CD4-positive, alpha-beta T cell treated with Interleukin-4 for 4 hours (primary cell): ENCODE results near the gene ILF2.
"Not testable (repeated sequence)": the region's sequence is repeated elsewhere in the genome, so short reads cannot be mapped to it uniquely, and the experiment has no call there.

ENCODE experiments used
- DNase-seq: peaks from one replicate; pipeline ENCODE4 v3.0.0-alpha.2; 2020

The ILF2 gene

DNA sequence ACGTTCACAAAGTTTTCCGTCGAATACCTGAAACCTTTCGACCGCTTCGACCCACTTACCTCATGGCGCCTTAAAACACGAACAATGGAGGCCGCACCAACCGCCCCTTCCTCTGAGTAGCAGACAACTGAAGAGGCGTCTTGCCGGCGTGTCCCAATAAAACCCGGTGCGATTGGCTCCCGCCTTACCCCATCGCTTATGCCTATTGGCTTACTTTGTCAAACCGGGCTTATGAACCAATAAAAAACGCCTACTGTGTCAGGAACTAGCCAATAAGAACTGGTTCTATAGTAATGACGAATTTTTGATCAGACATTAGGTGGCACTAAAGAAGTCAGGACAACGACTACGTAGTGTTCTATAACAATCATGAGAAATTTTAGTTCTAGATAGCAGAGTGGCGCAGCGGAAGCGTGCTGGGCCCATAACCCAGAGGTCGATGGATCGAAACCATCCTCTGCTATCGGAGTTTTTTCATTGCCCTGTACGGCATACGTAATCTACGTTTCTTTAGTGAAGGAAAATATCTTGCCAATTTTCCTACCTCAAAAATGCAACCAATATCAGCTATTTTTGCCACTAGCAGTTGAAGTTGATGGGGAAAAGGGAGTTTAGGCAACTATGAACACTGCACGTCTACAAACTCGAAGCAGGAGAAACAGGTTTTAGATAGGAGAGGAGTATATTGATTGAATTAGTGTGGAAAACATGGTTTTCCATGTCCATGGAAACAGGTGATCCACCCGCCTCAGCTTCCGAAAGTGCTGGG, at the start of gene ILF2:
Gene ILF2, minus strand, starts transcription at position 135 of the 769 bp plus-strand sequence. Its CDS starts 71 bp downstream, at position 64.
- peak; percentile 100 for DNase-seq

- no peak for DNase-seq
Measured at GRCh38 chr1:153717330-153717729, 46.5 kb upstream of the ILF2 start.

GRCh38 chr1:153716211-153716610, 45.4 kb upstream of the ILF2 start:
- DNase-seq, result not testable (repeated sequence)

DNA sequence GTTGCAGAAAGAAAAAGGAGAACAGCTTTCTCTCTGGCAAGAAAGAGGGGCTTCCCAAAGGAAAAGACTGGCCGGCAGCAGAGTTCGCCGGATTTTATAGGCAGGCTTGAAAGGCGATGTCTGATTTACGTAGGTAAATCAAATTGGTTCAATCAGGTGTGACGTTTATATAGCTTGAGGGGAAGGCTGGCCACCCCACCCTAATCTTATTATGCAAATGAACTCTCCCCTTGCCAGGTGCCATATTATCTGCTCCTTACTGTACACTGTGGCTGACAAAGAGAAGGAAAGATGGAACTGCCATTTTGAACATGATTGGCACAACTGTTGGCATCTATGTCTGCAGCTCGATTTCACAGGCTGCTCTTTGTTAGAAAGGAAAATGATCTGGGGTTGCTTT, 40.2 kb upstream of the ILF2 start:
- DNase-seq, result no peak

GRCh38 chr1:153705484-153705883, 34.7 kb upstream of the ILF2 start:
- DNase-seq, result no peak

- DNase-seq, result no peak
Measured at GRCh38 chr1:153699768-153700167, 29.0 kb upstream of the ILF2 start.

GRCh38 chr1:153698923-153699714, 28.3 kb upstream of the ILF2 start:
- DNase-seq, result no peak

DNA sequence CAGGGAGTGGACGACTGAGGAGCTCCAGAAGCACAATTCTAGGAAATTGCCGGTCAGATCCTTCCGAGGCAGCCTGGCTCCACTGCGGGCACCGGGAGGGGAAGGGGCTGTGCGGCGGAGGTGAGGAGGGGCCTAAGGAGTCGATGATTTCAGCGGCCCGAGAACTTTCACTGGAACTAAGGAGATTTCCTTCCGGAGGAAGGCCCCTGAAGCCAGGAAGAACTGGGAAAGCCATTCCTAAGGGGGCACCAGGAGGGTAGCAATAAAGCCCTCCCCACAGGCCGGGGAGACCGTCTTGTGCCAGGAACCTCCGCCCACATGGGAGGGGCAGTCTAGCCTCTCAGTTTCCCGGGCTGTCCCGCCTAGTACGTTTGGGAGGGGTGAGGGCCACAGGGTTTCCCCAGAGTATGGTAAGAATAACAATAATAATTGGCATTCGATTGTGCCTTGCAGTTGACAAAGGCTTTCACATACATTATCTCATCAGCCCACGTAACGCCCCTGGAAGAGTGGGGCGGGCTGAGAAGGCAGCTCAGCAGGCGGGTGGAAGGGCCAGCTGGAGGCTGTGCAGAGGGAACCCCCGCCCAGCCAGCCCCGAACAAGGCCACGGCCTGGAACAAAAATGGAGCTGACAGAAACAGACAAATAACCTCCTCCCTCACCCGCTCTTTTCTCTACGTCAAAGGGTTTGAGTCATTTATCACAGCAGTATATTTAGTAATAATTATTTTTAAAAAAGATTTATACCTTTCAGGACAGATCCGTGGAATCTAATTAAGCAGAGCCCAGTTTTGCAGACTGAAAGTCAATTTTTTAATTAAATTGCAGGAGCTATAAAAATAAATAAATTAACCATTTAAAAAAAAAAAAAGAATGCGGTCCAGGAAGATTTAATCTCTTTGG, 27.5 kb upstream of the ILF2 start:
- DNase-seq, result no peak

DNA sequence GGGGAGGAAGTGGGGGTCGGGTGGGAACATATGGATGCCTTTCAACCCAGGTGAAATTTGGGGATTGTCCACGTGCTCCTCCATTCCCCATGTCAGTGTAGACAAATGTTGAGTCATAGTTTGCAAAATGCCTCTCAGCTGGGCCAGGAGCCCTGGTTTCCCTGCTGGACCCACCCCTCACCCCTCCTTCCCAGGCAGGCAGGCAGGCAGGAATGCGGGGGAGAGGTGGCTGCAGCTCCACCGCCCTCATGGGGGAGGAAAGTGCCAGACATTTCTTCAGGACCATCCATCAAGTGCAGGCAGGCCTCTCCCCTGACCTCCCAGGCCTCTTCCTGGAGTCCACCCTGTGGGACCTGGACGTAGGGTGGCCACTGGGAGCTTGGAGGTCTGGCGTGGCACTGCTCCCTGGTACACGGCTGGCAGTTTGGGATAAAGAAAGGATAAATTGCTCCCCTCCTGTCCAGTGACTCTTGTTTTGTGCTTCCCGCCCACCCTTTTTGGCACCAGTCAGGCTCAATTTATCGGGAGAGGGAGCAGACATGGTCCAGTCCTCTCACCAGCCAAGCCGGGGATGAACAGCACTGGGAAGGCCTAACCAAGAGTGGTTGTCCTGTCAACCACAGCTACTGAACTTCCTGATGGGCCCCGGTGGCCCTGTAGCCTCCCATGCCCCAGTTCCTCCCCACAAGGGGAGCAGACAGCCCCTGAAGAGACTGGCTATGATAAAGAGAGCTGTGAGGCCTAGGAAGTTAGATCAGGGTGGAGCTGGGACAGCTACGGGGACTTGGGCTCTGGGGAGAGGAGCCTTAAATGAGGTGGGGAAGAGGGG, 26.6 kb upstream of the ILF2 start:
- DNase-seq, result no peak

DNA sequence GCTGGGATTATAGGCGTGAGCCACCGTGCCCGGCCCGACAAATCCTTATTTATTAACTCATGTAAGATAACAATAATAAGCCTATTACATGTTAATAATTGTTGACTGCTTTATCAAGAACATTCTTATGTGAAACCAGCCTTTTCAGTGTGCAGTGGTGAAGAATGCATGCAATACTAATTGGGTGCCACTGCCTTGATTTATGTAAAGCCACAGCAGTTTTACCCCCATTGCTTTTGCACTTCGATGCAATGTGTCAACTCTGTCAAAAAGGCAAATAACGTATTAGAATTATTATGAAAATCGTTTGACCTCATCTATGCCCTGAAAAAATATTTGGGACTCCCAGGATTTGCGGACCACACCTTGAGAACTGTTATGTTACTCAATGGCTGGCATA, 25.9 kb upstream of the ILF2 start:
- no peak for DNase-seq

GRCh38 chr1:153693466-153693865, 22.7 kb upstream of the ILF2 start:
- no peak for DNase-seq

- DNase-seq, result no peak
Measured at GRCh38 chr1:153688736-153689328, 18.0 kb upstream of the ILF2 start.

DNA sequence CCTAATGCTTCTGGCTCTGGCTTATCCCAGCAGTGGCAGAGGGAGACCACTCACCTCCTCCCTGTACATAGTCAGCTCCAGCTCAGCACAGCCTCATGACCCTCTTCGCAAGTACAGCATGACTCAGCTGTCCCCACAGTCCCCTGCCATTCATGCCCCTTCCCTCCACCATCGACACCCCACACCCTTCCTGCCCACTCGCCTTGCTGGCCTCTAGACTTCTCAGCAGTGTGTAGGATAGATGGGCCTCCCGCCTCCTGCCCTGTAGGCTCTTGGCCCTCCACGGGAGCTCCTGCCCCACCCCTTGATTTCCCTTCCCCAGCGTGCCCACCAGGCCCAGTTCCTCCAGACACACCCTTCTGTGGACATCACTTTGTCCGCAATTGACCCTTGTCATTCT, 17.5 kb upstream of the ILF2 start:
- DNase-seq, result no peak

GRCh38 chr1:153687346-153688125, 16.7 kb upstream of the ILF2 start:
- no peak for DNase-seq

DNA sequence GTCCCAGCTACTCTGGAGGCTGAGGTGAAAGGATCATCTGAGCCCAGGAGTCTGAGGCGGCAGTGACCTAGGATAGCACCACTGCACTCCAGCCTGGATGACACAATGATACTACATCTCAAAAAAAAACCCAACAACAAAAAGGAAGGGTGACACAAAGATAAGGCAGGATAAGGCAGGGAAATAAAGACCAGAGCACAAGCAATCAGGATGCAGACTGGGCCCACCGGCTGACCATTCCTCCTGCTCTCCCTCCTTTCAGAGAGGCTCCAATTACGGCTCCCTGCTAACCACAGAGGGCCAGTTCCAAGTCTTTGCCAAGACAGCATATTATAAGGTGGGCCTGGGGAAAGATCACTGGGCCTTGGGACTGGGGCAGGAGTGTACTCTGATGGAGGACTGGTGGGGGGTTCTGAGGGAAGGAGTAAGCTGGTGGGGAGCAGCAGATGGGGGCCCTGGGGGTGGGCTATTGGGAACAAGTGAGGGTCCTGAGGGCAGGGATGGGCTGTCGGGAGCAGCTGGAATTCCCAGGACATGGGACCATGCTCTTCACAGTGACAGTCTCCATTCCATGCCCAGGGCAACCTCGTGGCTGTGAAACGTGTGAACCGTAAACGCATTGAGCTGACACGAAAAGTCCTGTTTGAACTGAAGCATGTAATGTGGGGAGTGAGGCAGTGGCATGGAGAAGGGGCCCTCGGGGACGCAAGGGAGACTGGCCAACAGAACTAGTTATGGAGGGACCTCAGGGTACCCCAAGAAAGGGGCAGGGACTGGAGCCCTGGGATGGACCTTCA, 14.9 kb upstream of the ILF2 start:
- DNase-seq, result no peak

- no peak for DNase-seq
Measured at GRCh38 chr1:153684892-153685291, 14.1 kb upstream of the ILF2 start.

GRCh38 chr1:153683854-153684253, 13.1 kb upstream of the ILF2 start:
- DNase-seq, result no peak

GRCh38 chr1:153682730-153683129, 11.9 kb upstream of the ILF2 start:
- no peak for DNase-seq

DNA sequence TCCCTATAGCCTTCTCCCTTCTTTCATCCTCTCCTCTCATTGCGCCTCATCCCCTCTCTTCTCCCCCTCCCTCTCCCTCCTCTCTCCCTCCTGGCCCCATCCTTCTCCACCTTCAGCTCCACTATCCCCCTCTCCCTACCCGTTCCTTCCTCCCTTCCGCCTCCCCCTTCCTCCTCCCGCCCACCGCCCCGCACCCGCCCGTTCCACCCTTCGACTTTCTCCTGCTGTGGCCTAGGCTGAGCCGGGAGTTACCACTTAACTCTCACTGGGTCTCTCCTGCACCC, 9.3 kb upstream of the ILF2 start:
- DNase-seq, result no peak

DNA sequence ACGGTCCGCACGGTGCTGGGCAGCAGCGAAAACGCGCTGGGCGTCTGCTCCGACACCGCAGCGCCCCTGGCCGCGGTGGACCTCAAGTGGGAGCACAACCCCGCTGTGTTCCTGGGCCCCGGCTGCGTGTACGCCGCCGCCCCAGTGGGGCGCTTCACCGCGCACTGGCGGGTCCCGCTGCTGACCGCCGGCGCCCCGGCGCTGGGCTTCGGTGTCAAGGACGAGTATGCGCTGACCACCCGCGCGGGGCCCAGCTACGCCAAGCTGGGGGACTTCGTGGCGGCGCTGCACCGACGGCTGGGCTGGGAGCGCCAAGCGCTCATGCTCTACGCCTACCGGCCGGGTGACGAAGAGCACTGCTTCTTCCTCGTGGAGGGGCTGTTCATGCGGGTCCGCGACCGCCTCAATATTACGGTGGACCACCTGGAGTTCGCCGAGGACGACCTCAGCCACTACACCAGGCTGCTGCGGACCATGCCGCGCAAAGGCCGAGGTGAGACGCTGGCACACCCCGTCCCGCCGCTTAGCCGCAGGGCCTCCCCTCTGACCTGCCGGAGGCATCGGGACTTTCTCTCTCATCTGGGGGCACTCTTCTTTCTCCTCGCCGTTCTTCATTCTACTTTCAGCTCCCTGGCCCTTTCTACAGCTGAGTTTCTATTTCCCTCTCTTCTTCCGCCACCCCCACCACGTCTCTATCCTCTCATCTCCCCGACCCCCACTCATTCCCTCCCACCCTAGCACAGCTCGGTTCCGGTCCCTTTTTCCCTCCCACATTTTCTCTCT, 8.7 kb upstream of the ILF2 start:
- no peak for DNase-seq
